Skeletal muscle cell (primary cell): ENCODE results near the gene UTP15.
A peak's percentile ranks its signal among the peaks of the same experiment; 100 is the strongest.

Experiments used
- DNase-seq: peaks from one replicate; pipeline ENCODE4 v3.0.0-alpha.2; 2010; ENCODE audit warnings: low read depth
- H3K4me3 ChIP-seq: 2 replicates; pipeline ENCODE4 v1.5.1; 2011; ENCODE audit warnings: low read depth, mild to moderate bottlenecking, control low read depth, low read length, moderate library complexity

Gene UTP15

GRCh38 chr5:73564018-73564417 is 1.5 kb upstream of the UTP15 start:
- H3K4me3 ChIP-seq: peak overlapping the region; percentile 88

GRCh38 chr5:73564675-73565074 is 868 bp upstream of the UTP15 start:
- H3K4me3 ChIP-seq: peak overlapping the region; percentile 88
- DNase-seq: no peak

More at GRCh38 chr5:73564018-73564417, 1.5 kb upstream of the UTP15 start:
- no peak for DNase-seq

GRCh38 chr5:73565969-73566547 is 515 bp downstream of the UTP15 start:
- no peak for DNase-seq
- H3K4me3 ChIP-seq: peak overlapping the region; percentile 88

DNA sequence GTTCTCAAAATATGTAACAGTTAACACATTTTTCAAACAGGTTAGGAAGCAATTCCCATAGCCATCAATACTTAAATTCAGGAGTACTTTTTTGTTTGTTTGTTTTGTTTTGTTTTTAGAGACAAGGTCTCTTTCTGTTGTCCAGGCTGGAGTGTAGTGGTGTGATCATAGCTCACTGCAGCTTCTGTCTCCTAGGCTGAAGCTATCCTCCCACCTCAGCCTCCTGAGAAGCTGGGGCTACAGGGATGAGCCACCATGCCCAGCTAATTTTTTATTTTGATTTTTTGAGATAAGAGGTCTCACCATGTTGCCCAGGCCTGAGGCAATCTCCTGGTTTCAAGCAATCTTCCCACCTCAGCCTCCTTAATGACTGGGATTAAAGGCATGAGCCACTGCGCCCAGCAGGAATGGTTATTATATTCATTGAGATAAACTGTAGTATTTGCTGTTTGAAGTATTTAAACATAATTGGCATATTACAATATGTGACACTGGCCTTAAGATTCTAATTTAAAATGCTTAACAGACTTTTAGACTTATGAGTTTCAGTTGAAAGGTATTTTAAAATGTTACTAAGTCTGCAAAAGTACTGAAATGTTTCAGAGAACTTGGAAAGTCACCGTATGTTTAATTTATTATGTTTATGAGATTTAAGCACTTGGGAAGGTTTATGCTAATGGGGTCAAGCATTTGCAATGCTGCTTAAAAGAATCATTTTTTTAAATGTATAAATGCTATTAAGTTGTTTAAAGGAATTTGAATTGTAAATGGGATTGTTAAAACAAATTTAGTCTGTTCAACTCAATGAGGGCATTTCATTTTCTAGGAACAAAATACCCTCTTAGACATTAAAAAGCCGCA is 17.0 kb downstream of the UTP15 start:
- no peak overlapping the region for H3K4me3 ChIP-seq
- DNase-seq: no peak

DNA sequence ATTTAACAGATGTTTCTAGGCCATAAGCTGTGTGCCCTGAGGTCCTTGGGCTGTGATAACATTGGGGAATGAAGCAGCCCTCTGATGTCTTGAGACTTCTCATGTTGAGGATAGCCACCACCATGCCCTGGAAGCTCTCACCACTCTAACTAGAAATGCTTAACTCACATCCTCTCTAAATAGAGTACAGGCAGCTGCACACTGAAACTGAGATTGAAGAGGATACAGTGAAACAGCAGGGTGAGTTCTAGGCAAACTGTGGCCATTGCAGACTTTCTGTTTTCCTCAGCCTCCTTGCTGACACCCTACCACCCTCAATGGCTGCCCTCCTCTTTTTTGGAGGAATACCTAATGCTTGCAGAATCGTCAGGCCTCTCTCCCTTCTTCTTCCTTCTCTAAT is 22.4 kb downstream of the UTP15 start:
- DNase-seq: no peak
- H3K4me3 ChIP-seq: no peak overlapping the region

GRCh38 chr5:73591102-73591695 is 25.7 kb downstream of the UTP15 start:
- no peak overlapping the region for H3K4me3 ChIP-seq
- peak; percentile 73 for DNase-seq

DNA sequence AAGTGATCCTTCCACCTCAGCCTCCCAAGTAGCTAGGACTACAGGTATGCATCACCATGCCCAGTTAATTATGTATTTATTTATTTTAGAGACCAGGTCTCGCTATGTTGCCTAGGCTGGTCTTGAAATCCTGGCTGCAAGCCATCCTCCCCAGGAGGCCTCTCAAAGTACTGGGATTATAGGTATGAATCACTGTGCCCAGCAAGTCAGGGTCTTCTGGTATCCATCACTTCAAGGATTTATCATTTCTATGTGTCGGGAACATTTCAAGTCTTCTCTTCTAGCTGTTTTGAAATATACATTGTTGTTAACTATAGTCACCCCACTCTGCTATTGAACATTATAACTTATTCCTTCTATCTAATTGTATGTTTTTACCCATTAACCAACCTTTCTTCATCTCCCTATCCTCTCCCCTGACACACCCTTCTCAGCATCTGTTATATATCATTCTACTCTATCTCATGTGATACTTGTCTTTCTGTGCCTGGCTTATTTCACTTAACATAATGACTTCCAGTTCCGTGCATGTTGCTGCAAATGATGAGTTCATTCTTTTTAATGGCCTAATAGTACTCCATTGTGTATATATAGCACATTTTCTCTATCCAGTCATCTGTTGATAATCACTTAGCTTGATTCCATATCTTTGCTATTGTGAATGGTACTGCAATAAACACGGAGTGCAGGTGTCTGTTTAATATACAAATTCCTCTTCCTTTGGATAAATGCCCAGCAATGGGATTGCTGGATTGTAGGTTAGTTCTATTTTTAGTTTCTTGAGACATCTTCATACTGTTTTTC is 26.4 kb downstream of the UTP15 start:
- no peak overlapping the region for H3K4me3 ChIP-seq
- DNase-seq: peak; percentile 78

- H3K4me3 ChIP-seq: no peak overlapping the region
- DNase-seq: no peak
Observed at GRCh38 chr5:73592551-73592950, 27.0 kb downstream of the UTP15 start.

GRCh38 chr5:73596705-73597328 is 31.3 kb downstream of the UTP15 start:
- DNase-seq: no peak
- no peak overlapping the region for H3K4me3 ChIP-seq

DNA sequence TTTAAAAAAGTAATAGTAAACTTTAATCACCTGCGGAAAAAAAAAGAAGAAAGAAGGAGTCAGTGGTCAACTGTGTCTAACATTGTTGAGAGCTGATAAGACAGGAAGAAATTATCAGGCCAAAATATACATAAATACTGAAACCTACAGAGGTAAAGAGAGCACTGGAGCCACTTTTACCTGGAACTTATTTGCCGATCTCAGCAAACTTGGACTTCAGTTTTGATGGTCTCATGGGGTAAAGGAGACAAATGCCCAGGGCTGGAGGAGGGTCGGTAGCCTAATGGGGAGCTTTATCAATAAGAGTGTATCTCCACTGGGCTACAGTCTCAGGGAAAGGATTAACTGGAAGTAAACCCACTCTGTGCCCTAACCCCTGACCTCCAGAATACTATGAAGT is 33.8 kb downstream of the UTP15 start:
- no peak for DNase-seq
- no peak overlapping the region for H3K4me3 ChIP-seq

DNA sequence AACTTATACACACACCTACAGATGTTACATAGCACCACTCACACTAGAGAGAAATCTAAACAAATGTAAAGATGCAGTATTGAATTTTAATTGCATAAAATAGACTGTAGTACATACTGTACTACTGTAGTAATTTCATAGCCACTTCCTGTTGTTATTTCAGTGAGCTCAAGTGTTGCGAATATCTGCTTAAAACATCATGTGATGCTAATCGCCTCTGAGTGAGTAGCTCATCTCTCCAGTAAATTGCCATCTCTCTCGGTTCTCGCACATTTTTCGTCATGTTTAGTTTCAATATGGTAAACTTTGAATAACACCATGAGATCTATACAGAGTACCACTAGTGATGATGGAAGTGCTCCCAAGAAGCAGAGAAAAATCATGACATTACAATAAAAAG is 38.5 kb downstream of the UTP15 start:
- no peak overlapping the region for H3K4me3 ChIP-seq
- no peak for DNase-seq

- no peak for DNase-seq
- no peak overlapping the region for H3K4me3 ChIP-seq
Observed at GRCh38 chr5:73605223-73606087, 39.9 kb downstream of the UTP15 start.

DNA sequence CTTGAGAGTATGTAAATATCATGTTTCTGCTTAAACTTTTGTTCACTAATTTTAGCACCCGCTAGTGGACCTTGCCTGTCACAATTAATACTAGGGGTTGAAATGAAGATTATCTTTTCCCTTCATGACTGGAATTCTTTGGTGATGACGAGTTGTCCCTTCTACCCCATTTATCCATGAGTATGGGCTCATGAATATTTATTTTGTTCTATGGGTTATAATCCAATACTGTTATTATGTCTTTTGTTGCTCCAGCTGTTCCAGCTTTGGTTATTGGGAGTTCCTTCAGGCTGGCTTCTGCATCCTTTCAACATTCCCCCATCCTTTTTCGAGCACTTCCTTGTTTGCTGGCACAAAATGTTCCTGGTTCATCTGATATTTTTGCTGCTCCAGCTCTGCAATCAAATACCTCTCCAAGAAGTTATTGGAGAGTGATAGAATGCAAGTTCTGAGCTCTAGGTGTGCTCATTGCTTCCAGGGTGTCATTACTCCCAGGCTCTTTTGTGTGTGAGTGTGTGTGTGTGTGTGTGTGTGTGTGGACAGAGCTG is 40.7 kb downstream of the UTP15 start:
- H3K4me3 ChIP-seq: no peak overlapping the region
- DNase-seq: no peak

- H3K4me3 ChIP-seq: no peak overlapping the region
- DNase-seq: no peak
Observed at GRCh38 chr5:73607228-73607627, 41.7 kb downstream of the UTP15 start.

DNA sequence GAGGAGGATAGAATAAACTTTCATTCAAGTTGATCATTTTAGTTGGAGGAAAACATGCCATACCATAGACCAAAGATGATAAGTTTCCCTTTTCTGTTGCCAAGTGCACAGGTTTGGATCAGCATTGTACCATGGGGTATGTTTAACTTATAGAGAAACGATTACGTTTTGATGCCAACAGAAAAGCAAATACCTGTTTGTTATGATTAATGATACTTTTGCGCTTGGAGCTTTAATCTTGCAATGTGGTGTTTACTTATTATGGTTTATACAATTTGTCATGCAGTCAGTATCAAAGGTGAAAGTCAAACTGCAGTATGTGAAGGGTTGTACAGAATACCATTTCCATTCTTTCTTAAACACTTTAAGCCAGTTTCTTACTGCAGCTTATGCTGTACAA is 47.3 kb downstream of the UTP15 start:
- DNase-seq: no peak
- no peak overlapping the region for H3K4me3 ChIP-seq

DNA sequence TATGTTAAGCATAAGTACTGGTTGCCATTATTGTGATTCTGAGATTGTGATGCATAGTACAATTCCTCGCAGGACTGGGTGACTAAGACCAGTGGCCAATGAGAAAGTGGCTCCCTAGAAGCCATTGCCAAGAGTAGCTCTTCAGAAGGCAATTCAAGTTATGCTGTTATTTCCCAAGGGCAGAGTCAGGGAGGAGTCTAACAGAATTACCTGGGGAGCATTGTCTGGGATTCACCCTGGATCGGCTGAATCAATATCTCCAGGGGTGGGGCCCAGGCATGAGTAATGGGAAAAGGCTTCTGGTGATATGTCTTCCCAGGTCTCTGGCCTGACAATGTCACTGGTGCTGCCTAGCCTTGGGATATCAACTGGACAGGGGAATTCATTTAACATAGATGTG is 49.5 kb downstream of the UTP15 start:
- no peak for DNase-seq
- H3K4me3 ChIP-seq: no peak overlapping the region

- no peak for DNase-seq
- H3K4me3 ChIP-seq: no peak overlapping the region
Observed at GRCh38 chr5:73615947-73616346, 50.4 kb downstream of the UTP15 start.

DNA sequence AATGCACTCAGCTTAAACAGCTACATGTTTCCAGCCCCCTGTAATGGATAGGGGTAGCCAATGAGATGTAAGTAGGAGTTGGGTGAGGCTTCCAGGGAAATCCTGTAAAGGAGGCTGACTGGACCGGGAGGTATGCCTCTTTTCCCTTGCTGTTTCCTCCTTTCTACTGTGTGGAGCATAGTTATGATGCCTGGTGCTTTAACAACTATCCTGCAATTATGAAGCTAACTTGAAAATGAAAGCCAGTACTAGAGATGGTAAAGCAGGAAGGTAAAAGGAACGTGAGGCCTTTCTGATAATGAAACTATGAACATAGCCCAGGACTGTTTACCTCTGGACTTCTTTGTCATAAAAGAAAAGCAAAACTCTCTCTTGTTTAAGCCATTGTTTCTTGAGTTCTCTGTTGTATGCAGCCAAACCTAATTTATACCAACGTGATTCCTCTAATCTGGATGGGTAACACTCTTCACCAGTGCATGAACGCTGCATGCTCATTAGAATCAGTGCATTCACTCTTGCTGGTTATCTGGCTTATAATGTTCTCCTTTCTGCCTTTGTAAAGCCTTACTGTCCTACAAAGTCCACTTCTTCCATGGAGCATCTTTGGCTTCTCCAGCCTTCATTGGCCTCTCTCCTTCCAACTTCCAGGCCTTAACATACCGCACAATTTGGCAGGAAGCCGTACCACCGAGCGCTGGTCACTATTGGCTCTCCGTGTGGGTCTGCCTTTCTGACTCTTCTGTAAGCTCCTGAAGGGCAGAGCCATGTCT is 52.2 kb downstream of the UTP15 start:
- no peak for DNase-seq

More for the DNA sequence above, 52.2 kb downstream of the UTP15 start:
- H3K4me3 ChIP-seq: no peak overlapping the region
